ENCODE results near the gene TXNRD1. TPM values are rescaled to one million over a fixed set of nuclear protein-coding genes. Genes with fewer than 3 reads are reported as not detected.

The TXNRD1 gene
- total RNA-seq, 4 donors from 2014 or later, result 170 to 313 (median 247) TPM

DNA sequence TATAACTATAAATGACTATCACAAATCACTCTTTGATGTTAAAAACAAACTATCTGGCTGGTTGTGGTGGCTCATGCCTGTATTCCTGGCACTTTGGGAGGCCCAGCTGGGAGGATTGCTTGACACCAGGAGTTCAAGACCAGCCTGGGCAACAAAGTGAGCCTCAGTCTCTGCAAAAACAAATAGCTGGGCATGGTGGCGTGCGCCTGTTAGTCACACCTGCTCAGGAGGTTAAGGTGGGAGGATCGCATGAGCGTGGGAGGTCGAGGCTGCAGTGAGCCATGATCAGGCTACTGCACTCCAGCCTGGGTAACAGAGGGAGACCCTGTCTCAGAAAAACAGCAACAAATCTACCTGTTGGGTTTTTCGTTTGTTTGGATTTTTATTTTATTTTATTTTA, 5.4 kb downstream of the TXNRD1 start:
- TF ChIP-seq CTCF (IDR thresholded peaks at IDR 0.05), result no peak
- ATAC-seq (ENCODE audit: low FRiP score) (no peak), DNase-seq (ENCODE audit: low spot score) (no peak)

- ATAC-seq (ENCODE audit: low FRiP score) (no peak), DNase-seq (ENCODE audit: low spot score) (no peak)
- no peak for TF ChIP-seq CTCF (IDR thresholded peaks at IDR 0.05)
Measured at GRCh38 chr12:104222976-104223375, 7.4 kb downstream of the TXNRD1 start.

DNA sequence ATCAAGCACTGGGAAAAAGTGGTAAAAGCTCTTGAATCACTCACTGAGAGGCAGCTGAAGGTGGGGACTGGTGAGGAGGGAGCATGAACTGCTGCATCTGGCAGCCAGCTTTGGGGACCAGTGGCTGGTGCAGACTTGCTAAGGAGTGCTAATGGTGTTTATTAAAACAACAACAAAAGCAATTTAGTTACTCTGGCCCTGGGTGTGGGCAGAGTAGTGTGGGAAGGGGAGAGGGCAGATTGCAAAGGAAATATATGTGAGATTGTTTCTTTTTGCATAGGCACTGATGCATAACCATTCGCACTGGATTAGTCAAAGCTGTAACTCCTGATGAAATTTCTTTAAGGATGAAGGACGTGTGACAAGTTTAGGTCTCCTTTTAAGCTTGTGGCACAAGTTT, 8.1 kb downstream of the TXNRD1 start:
- DNase-seq (ENCODE audit: low spot score) (no peak), ATAC-seq (ENCODE audit: low FRiP score) (no peak)
- no peak for TF ChIP-seq CTCF (IDR thresholded peaks at IDR 0.05)

GRCh38 chr12:104226672-104227071, 11.1 kb downstream of the TXNRD1 start:
- no peak for TF ChIP-seq CTCF (IDR thresholded peaks at IDR 0.05)
- DNase-seq (ENCODE audit: low spot score) (no peak), ATAC-seq (ENCODE audit: low FRiP score) (peak; percentile 57)

- TF ChIP-seq CTCF (IDR thresholded peaks at IDR 0.05), result no peak
- ATAC-seq (ENCODE audit: low FRiP score) (no peak), DNase-seq (ENCODE audit: low spot score) (no peak)
Measured at GRCh38 chr12:104230304-104231095, 14.9 kb downstream of the TXNRD1 start.

GRCh38 chr12:104232609-104233280, 17.2 kb downstream of the TXNRD1 start:
- no peak for TF ChIP-seq CTCF (IDR thresholded peaks at IDR 0.05)
- DNase-seq (ENCODE audit: low spot score), result no peak
- no peak for ATAC-seq (ENCODE audit: low FRiP score)
